ENCODE results near the gene SRGAP3.

- no peak for TF ChIP-seq EZH2phosphoT487 (IDR thresholded peaks at IDR 0.05; ENCODE audit: insufficient read depth, low read depth)
- no peak for TF ChIP-seq EZH2 (IDR thresholded peaks at IDR 0.05; ENCODE audit: insufficient read depth, poor library complexity, severe bottlenecking)
Measured at GRCh38 chr3:8988791-8989558, 260.5 kb downstream of the SRGAP3 start.
